H1 (cell line): ENCODE results near the gene AKT1. TPM values are rescaled to one million over a fixed set of nuclear protein-coding genes. Genes with fewer than 3 reads are reported as not detected.

Experiments
- CTCF ChIA-PET: fragments of 300-600 bp; sonication (Branson Sonifier 250); formaldehyde crosslinking; loops from one replicate; lab custom pipeline; 2021; ENCODE audit not compliant: partially characterized antibody; lab: Charles Lee
- POLR2A ChIA-PET: fragments of 300-600 bp; sonication (Branson Sonifier 250); formaldehyde crosslinking; loops from one replicate; lab custom pipeline; 2021; ENCODE audit warnings: inconsistent platforms; ENCODE audit not compliant: partially characterized antibody; lab: Charles Lee
- DNase-seq, 2 experiments: peaks; one replicate each; pipeline versions ENCODE4 v3.0.0 to v3.0.0-alpha.2; 2010 to 2022; ENCODE audit warnings: low spot score in 2 of 2, low read depth in 1 of 2, mixed read lengths in 1 of 2
- FAIRE-seq: peaks from 2 replicates; lab custom pipeline; 2011; peaks lifted over from hg19 to GRCh38; lab: Jason Lieb, UNC
- H2AFZ ChIP-seq: 2 replicates; pipeline ENCODE4 v1.8.1; 2012; ENCODE audit warnings: low read length, inconsistent platforms
- H2AK5ac ChIP-seq: 2 replicates; pipeline ENCODE4 v1.6.1; 2013; ENCODE audit warnings: low read depth, low read length
- H2BK120ac ChIP-seq: replicated peaks from 2 replicates; pipeline ENCODE3; 2013; ENCODE audit warnings: low read depth, low read length, inconsistent platforms
- H2BK12ac ChIP-seq: 2 replicates; pipeline ENCODE4 v1.6.1; 2013; ENCODE audit warnings: low read depth, low read length
- H2BK15ac ChIP-seq: 2 replicates; pipeline ENCODE4 v1.6.1; 2013; ENCODE audit warnings: low read length
- H2BK20ac ChIP-seq: 2 replicates; pipeline ENCODE4 v1.6.1; 2013; ENCODE audit warnings: low read length
- H2BK5ac ChIP-seq: 2 replicates; pipeline ENCODE4 v1.6.1; 2013; ENCODE audit warnings: low read depth, low read length
- H3K14ac ChIP-seq: 2 replicates; pipeline ENCODE4 v1.6.1; 2013; ENCODE audit warnings: inconsistent platforms; ENCODE audit not compliant: insufficient read length
- H3K18ac ChIP-seq: 2 replicates; pipeline ENCODE4 v1.6.1; 2013; ENCODE audit warnings: low read length; ENCODE audit errors: extremely low read depth
- H3K23ac ChIP-seq: 2 replicates; pipeline ENCODE4 v1.6.1; 2013; ENCODE audit warnings: inconsistent platforms; ENCODE audit not compliant: insufficient read length
- H3K23me2 ChIP-seq: 2 replicates; pipeline ENCODE4 v1.6.1; 2013; ENCODE audit warnings: low read depth, low read length
- H3K27ac ChIP-seq: 2 replicates; pipeline ENCODE4 v1.6.1; 2011; ENCODE audit warnings: low read depth, low read length, inconsistent platforms
- H3K27me3 ChIP-seq, 4 experiments: replicated peaks in 1 of 4; 1 replicate in 1 of 4; 2 replicates in 3 of 4; pipeline versions ENCODE4 v1.6.1 to v1.8.1; 2011 to 2013; ENCODE audit warnings: low read length in 3 of 4, mild to moderate bottlenecking in 3 of 4, inconsistent platforms in 2 of 4, mixed read lengths in 2 of 4, moderate library complexity in 1 of 4; ENCODE audit not compliant: control insufficient read depth in 3 of 4, insufficient read depth in 3 of 4; ENCODE audit errors: extremely low read depth in 1 of 4
- H3K36me3 ChIP-seq, 4 experiments: 2 replicates each; pipeline versions ENCODE4 v1.6.1 to v1.8.1; 2011 to 2013; ENCODE audit warnings: mild to moderate bottlenecking in 4 of 4, low read length in 3 of 4, moderate library complexity in 2 of 4, control low read depth in 1 of 4, inconsistent platforms in 1 of 4; ENCODE audit not compliant: insufficient read depth in 4 of 4, control insufficient read depth in 2 of 4
- H3K4ac ChIP-seq: replicated peaks from 2 replicates; pipeline ENCODE3; 2013; ENCODE audit warnings: low read length, low read depth, mixed read lengths, inconsistent platforms; ENCODE audit not compliant: insufficient read length
- H3K4me1 ChIP-seq, 4 experiments: replicated peaks in 1 of 4; 1 replicate in 1 of 4; 2 replicates in 3 of 4; pipeline versions ENCODE4 v1.6.1 to v1.8.1; 2011 to 2013; ENCODE audit warnings: low read length in 3 of 4, inconsistent platforms in 2 of 4, mixed read lengths in 1 of 4; ENCODE audit not compliant: insufficient read depth in 4 of 4, control insufficient read depth in 3 of 4
- H3K4me2 ChIP-seq, 2 experiments: 2 replicates each; pipeline versions ENCODE4 v1.6.1 to v1.8.1; 2011 to 2013; ENCODE audit warnings: low read depth in 2 of 2, low read length in 2 of 2, control low read depth in 1 of 2, inconsistent platforms in 1 of 2, mild to moderate bottlenecking in 1 of 2; ENCODE audit not compliant: insufficient read depth in 1 of 2
- H3K4me3 ChIP-seq, 4 experiments: fragments of 200-600, 300-600 bp in 1 of 4; sonication (generic), shearing (Covaris generic), sonication (Bioruptor Twin) in 1 of 4; 2 replicates each; pipeline versions ENCODE4 v1.5.1 to v1.8.1; 2011 to 2016; ENCODE audit warnings: low read length in 4 of 4, low read depth in 3 of 4, control low read depth in 2 of 4, inconsistent platforms in 2 of 4, mild to moderate bottlenecking in 2 of 4, mixed read lengths in 1 of 4, moderate library complexity in 1 of 4; ENCODE audit not compliant: insufficient read depth in 2 of 4; ENCODE audit errors: extremely low read depth in 1 of 4
- H3K56ac ChIP-seq: replicated peaks from 2 replicates; pipeline ENCODE3; 2013; ENCODE audit warnings: low read depth, mild to moderate bottlenecking, mixed read lengths, low read length, inconsistent platforms; ENCODE audit not compliant: insufficient read length
- H3K79me1 ChIP-seq: 2 replicates; pipeline ENCODE4 v1.6.1; 2013; ENCODE audit warnings: low read depth, low read length, control low read depth
- H3K79me2 ChIP-seq, 2 experiments: 2 replicates each; pipeline versions ENCODE4 v1.6.1 to v1.8.1; 2012 to 2013; ENCODE audit warnings: low read length in 2 of 2, mild to moderate bottlenecking in 2 of 2, inconsistent platforms in 1 of 2; ENCODE audit not compliant: insufficient read depth in 2 of 2, control insufficient read depth in 1 of 2
- H3K9ac ChIP-seq, 4 experiments: replicated peaks in 1 of 4; 1 replicate in 1 of 4; 2 replicates in 3 of 4; pipeline versions ENCODE4 v1.6.1 to v1.8.1; 2011 to 2013; ENCODE audit warnings: low read depth in 3 of 4, low read length in 3 of 4, control low read depth in 2 of 4, mild to moderate bottlenecking in 2 of 4, moderate library complexity in 2 of 4, inconsistent platforms in 1 of 4; ENCODE audit errors: extremely low read depth in 1 of 4
- H3K9me3 ChIP-seq, 2 experiments: 2 replicates each; pipeline versions ENCODE4 v1.6.1 to v1.8.1; 2012 to 2013; ENCODE audit warnings: mild to moderate bottlenecking in 2 of 2, moderate library complexity in 2 of 2, control low read depth in 1 of 2, inconsistent platforms in 1 of 2, low read depth in 1 of 2, low read length in 1 of 2, mixed read lengths in 1 of 2; ENCODE audit not compliant: insufficient read depth in 2 of 2
- H4K20me1 ChIP-seq, 2 experiments: replicated peaks in 1 of 2; 2 replicates each; pipeline versions ENCODE3 to v1.8.1; 2011 to 2013; ENCODE audit warnings: inconsistent platforms in 2 of 2, low read length in 2 of 2, mild to moderate bottlenecking in 1 of 2; ENCODE audit not compliant: insufficient read depth in 2 of 2, control insufficient read depth in 1 of 2
- H4K5ac ChIP-seq: 2 replicates; pipeline ENCODE4 v1.6.1; 2013; ENCODE audit warnings: low read length, low read depth, mixed read lengths, inconsistent platforms; ENCODE audit not compliant: insufficient read length
- H4K8ac ChIP-seq: 2 replicates; pipeline ENCODE4 v1.8.0; 2013; ENCODE audit warnings: mild to moderate bottlenecking, moderate library complexity, low read length, inconsistent platforms; ENCODE audit not compliant: insufficient read depth; ENCODE audit errors: extremely low read depth
- H4K91ac ChIP-seq: replicated peaks from 2 replicates; pipeline ENCODE3; 2013; ENCODE audit warnings: low read length, mixed read lengths, inconsistent platforms; ENCODE audit not compliant: insufficient read length
- KDM5A ChIP-seq: fragments of 200-600 bp; IDR thresholded peaks from 2 replicates; pipeline ENCODE4 v1.7.1; 2012; ENCODE audit warnings: mild to moderate bottlenecking, low read length, inconsistent platforms, mixed read lengths
- POLR2A ChIP-seq, 2 experiments: IDR thresholded peaks; 1 replicate in 1 of 2; 2 replicates in 1 of 2; pipeline ENCODE4 v1.6.1; 2011; ENCODE audit warnings: low read depth in 2 of 2, low read length in 2 of 2, mild to moderate bottlenecking in 2 of 2; ENCODE audit errors: control extremely low read depth in 1 of 2
- TAF1 ChIP-seq: IDR thresholded peaks from 2 replicates; pipeline ENCODE4 v1.6.1; 2011; ENCODE audit warnings: mild to moderate bottlenecking, low read depth, low read length
- WGBS, 2 experiments: shearing (Covaris generic) in 1 of 2; methylation state at CpG; one replicate each; pipeline versions ENCODE4 v1.1.6 to v1.1.7; 2013 to 2015; ENCODE audit warnings: low lambda C conversion rate in 2 of 2, mixed read lengths in 2 of 2, inconsistent platforms in 1 of 2, low coverage in 1 of 2, missing lambda C conversion rate in 1 of 2; ENCODE audit not compliant: insufficient replicate concordance in 2 of 2, insufficient coverage in 1 of 2, insufficient read length in 1 of 2; ENCODE audit errors: extremely low coverage in 1 of 2, missing lambda C conversion rate in 1 of 2; 5-methylcytosine and 5-hydroxymethylcytosine counted together
- polyA plus RNA-seq, 7 experiments: library from polyadenylated mRNA; depleted of rRNA in 3 of 7; stranded (reverse) in 5 of 7; unstranded in 2 of 7; fragments of >200 nt in 5 of 7; fragments of 200-250 nt in 2 of 7; gene quantifications; 1 replicate in 5 of 7; 2 replicates in 1 of 7; 4 replicates in 1 of 7; pipeline versions ENCODE4 v1.2.1 to v1.2.3, GENCODE V29; 2011 to 2013; ENCODE audit warnings: missing spikeins in 2 of 7, mixed read lengths in 2 of 7
- total RNA-seq: library from RNA; stranded (reverse); fragmentation: NEBNext Ultra II Directional; extraction: Animal tissue kit (Norgen Biotek cat#: 25700); gene quantifications from 2 replicates; pipeline ENCODE4 v1.2.1, GENCODE V29; 2021

The AKT1 gene
- total and polyA plus RNA-seq, 2 of the 8 experiments (the other 6 are each of a cell fraction or from before 2014, with no cell fraction given): 68.1 to 71.5 TPM

- Histone ChIP-seq H3K9me3 (peaks cover 10 to 25% of the 10 kb centered on the region in 2 experiments), H3K18ac (peak overlapping the region; percentile 71), H3K4me2 (peak overlapping the region; percentile 57 to 68), H3K4me1 (peaks cover 0 to 13% (median 5%) of the 10 kb centered on the region in 4 experiments; a peak in 6 of 7 replicates), H4K8ac (peak overlapping the region; percentile 41; the same call in 1 of the 2 replicates), H3K23me2 (peaks cover 5% of the 10 kb centered on the region; the same call in 1 of the 2 replicates), H4K20me1 (peaks cover 16 to 35% of the 10 kb centered on the region in 2 experiments), H2BK15ac (peak overlapping the region; percentile 61; the same call in 1 of the 2 replicates), H3K23ac (no peak overlapping the region), H3K9ac (peak overlapping the region in 2 of 4 experiments; percentile 25 to 53; a peak in 1 of 7 replicates), H2BK12ac (0 out of 2 replicates have a peak overlapping the region, but pooled peaks have one; percentile 75), H3K27me3 (no peaks in the 10 kb centered on the region; a peak in 1 of 7 replicates), H3K27ac (no peak overlapping the region), H3K4me3 (peak overlapping the region; percentile 40 to 97 (median 66)), H2BK5ac (no peak overlapping the region), H3K4ac (peak overlapping the region; percentile 55), H4K5ac (no peak overlapping the region), H3K36me3 (peaks cover 8 to 28% (median 15%) of the 10 kb centered on the region in 4 experiments; a peak in 7 of 8 replicates), H4K91ac (no peak overlapping the region), H2BK120ac (no peak overlapping the region), H3K14ac (no peak overlapping the region), H3K79me2 (peaks cover 10 to 39% of the 10 kb centered on the region in 2 experiments; a peak in 3 of 4 replicates), H3K56ac (no peak overlapping the region), H2AFZ (peak overlapping the region; percentile 89; the same call in 1 of the 2 replicates), H2AK5ac (no peak overlapping the region), H2BK20ac (no peak overlapping the region), H3K79me1 (peaks cover 24% of the 10 kb centered on the region)
- WGBS, 2 experiments: 6% methylated on average over 7 of the region's 21 CpGs; no CpG with 5 or more reads in 1 of the 2 experiments
- ChIA-PET POLR2A (interaction anchor here (0.8 to 2.9 kb wide), 18 partner anchors 10 to 111 kb away, joined by 3 to 21 read pairs (median 6); no protein-coding TSS in a partner anchor), CTCF (interaction anchor here (0.9 to 2.6 kb wide), 10 partner anchors 11 to 144 kb away, joined by 3 to 11 read pairs (median 4); partner anchors contain the start of gene ZBTB42)
- FAIRE-seq (no peak), DNase-seq (no peak)
- TF ChIP-seq POLR2A (IDR thresholded peaks at IDR 0.05; ENCODE audit: control extremely low read depth in 1 of 2, low read depth in 2 of 2, low read length in 2 of 2) (no peak), KDM5A (no peak), TAF1 (peak; percentile 58; the same call in 1 of the 2 replicates)
These were observed 43.2 kb downstream of the AKT1 start for GRCh38 chr14:104752423-104752734.
